ENCODE results near the gene SRRT.
"Not testable (repeated sequence)": the region's sequence is repeated elsewhere in the genome, so short reads cannot be mapped to it uniquely, and the experiment has no call there.

SRRT gene

DNA sequence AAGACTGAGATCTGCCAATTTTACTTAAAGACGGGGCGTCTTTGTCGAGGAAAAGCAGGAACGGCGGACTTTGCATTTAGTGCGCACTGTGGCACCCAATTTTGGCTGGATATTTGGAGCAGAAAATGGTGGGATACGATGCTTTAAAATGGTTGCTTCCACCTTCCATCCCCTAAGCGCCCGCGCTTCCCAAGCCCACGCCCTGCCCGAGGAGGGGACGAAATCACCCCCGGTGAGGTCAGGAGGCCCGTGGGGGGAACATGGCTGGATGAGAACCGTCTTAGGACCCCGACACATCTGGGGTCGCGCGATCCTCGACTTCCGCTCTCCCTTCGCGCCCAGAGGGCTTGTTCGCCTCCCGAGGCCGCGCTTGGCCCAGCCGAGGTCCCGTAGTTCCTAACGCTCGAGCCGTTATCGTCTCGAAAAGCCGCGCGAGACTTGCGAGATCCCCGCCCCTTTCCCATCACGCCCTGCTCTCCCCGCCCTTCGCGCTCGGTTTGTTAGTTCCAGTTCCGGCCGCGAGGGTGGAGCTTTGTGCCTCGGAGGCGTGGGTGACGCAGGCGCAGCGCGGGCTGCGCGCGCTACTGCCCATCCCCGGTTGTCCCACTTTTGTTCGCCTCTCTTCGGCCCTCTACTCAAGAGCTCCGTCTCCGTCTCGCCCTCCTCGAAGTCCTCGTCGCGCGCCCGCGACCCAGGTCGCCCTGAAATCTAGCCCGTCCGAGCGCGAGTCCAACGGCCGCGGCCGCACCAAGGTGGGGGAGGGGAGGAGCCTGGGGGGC, at the start of gene SRRT:
SRRT (plus strand) TSS at position 527 of the 779 bp plus-strand sequence. CDS start 488 bp downstream, outside the sequence.
- DNase-seq = peak; percentile 99

GRCh38 chr7:100825215-100825671, 49.7 kb upstream of the SRRT start:
- no peak for DNase-seq

DNA sequence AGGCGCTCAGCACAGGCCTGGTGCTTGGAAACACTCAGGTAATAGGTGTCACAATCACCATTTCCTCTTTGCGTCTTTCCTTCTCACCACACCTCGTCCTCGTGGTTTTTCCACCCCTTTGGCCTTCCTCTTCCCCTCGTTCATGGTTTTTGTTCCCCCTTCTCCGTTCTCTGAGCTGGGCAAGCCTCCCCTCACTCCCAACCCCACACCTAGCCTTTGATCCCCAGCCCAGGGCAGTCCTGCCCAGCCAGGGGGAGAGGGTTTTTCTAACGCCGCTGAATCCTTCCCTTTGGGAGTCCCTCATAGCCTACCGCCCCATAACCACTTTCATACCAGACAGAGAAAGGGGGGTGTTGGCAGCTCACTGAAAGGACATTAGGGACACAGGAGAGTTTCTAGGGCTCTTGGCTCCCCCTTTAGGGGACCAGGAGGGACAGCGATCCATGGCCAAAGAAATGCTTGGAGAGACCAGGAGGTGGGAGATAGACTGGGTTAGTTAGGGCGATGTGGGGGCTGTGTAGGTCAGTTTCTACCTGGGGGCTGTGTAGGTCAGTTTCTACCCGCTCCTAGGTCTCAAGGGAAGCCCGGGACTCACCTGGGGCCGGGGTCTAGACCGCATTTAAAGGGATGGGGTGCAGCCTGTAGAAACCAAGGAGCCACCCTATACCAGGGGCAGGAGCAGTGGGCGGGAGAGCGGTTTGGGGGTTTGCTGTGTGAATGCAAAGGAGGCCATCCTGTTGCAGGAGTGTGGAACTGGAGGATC, 49.0 kb upstream of the SRRT start:
- no peak for DNase-seq

GRCh38 chr7:100826514-100827329, 48.2 kb upstream of the SRRT start:
- DNase-seq = no peak

GRCh38 chr7:100827330-100828226, 47.3 kb upstream of the SRRT start, which contains the start of gene EPHB4:
Gene EPHB4 (minus strand): TSS chr7:100827523. CDS start chr7:100827030, 493 bp downstream.
- no peak for DNase-seq

- no peak for DNase-seq
These were observed 45.7 kb upstream of the SRRT start for GRCh38 chr7:100829150-100829716.

GRCh38 chr7:100830396-100830795, 44.5 kb upstream of the SRRT start:
- no peak for DNase-seq

GRCh38 chr7:100832281-100832633, 42.6 kb upstream of the SRRT start:
- no peak for DNase-seq

- DNase-seq = no peak
These were observed 38.7 kb upstream of the SRRT start for GRCh38 chr7:100835903-100836811.

GRCh38 chr7:100836812-100837098, 38.1 kb upstream of the SRRT start:
- no peak for DNase-seq

DNA sequence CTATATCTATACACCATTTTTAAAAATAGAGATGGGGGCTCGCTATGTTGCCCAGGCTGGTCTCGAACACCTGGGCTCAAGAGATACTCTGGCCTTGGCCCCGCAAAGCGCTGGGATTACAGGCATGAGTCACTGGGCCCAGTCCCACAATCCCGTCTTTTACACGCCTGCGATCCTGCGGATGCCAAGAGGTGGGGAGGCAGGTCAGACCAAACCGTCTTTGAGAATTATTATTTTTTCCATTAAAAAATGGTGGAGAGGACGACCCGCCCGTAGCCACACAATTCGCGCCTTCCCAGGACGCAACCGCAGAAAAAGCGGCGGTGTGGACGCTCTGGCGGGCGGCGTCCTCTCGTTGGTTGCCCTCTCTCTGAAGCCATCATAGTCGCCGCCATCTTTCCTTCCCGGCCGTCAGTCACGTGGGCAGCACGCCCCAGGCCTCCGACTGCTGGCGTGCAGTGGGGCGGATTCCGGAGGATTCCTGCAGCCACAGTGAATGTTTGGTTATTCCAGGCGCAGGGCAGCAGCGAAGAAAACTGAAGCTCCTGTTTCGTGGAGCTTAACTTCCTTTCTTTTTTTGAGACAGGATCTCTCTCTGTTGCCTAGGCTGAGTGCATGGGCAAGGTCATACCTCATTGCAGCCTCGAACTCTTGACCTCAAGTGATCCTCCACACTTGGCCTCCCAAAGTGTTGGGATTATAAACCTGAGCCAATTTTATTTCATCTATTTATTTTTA, 37.6 kb upstream of the SRRT start:
- peak; percentile 69 for DNase-seq

DNA sequence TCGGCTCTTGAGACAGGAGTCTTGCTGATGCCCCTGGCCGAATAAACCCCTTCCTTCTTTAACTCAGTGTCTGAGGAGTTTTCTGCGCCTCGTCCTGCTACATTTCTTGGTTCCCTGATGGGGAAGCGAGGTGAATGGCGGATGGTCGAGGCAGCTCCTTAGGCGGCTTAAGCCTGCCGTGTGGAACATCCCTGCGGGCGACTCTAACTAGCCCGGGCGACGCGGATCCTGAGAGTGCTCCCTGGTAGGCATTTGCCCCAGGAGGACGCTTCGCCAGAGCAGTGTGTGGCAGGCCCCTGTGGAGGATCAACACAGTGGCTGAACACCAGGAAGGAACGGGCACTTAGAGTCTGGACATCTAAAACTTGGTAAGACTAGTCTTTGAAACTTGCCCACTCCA, 35.5 kb upstream of the SRRT start:
- no peak for DNase-seq

DNA sequence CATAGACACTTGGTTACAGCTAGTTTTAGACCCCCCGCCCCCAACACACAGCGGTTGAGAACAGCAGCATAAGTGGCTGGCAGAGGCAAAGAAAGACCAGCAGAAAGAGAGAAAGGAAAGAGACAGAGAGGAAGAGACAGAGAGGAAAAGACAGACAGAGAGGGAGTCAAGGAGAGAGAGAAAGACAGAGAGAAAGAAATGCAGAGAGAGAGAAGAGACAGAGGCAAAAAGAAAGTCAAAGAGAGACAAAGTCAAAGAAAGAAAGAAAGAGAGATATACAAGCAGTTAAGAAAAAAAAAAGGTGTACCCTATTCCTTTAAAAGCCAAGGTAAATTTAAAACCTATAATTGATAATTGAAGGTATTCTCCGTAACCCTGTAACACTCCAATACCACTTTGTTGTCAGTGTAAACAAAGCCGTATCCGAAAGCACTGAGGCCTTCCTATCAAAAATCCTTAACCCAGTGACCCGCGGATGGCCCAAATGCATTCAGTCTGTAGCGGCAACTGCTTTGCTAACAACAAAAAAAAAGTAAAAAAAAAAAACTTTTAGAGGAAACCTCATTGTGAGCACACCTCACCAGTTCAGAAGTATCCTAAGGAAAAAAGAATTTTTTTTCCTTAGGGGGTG, 34.3 kb upstream of the SRRT start:
- no peak for DNase-seq

DNA sequence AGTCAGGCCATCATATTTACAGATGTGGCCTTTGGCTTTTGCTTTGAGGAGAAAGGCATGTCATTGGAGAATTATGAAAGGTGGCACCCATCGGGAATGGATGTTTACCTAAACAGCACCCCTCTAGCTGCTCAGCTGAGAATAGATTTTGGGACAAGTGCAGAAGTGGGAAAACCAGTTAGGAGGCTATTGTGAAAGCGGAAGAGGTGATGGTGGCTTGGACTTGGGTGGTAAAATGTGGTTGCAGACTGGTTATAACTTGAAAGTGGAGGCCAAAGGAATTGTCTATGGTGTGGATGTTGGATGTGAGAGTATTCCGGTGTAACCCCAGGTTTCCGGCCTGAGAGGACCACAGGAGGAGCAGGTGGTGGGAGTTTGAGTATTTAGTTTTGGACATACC, 27.5 kb upstream of the SRRT start:
- no peak for DNase-seq

GRCh38 chr7:100852048-100852872, 22.6 kb upstream of the SRRT start, which contains the start of gene SLC12A9:
Gene SLC12A9 (plus strand): TSS chr7:100852713. CDS start chr7:100854198, 1,485 bp downstream.
- peak; percentile 88 for DNase-seq

DNA sequence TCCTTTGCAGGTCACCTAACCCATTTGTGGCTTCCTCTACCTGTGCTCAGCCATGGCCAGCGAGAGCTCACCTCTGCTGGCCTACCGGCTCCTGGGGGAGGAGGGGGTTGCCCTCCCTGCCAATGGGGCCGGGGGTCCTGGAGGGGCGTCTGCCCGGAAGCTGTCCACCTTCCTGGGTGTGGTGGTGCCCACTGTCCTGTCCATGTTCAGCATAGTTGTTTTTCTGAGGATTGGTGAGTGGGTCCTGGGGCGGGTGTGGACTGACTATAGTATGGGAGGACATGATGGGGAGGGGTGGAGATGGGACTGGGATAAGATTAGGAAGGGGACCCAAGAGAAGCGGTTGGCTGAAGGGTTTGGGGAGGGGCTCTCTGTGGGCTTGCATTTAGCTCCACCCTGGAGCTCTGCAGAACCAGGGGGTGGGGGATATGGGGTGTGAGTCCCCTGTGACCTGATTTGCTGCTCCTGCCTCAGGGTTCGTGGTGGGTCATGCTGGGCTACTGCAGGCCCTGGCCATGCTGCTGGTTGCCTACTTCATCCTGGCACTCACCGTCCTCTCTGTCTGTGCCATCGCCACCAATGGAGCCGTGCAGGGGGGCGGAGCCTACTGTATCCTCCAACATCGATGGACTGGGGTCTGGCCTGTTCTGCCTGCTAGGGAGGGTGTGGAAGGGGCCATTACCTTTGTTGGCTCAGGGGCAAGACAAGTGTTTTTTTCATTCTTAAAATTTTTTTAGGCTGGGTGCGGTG, 20.6 kb upstream of the SRRT start:
- no peak for DNase-seq

GRCh38 chr7:100854899-100855298, 20.0 kb upstream of the SRRT start:
- not testable (repeated sequence) for DNase-seq

GRCh38 chr7:100855515-100855914, 19.4 kb upstream of the SRRT start:
- DNase-seq = no peak
